Mesothelial cell of epicardium (in vitro differentiated cells): ENCODE measurements around the gene ANP32B. TPM values are rescaled to one million over a fixed set of nuclear protein-coding genes. Genes with fewer than 3 reads are reported as not detected.

ENCODE experiments used
- total RNA-seq: library from RNA; stranded (reverse); gene quantifications from 3 replicates; pipeline ENCODE4 v1.2.1, GENCODE V29; 2021

The ANP32B gene
- total RNA-seq, 1 donor from 2014 or later = 137 TPM

Other genes with a start within 250 kb of the ANP32B start
- gene FOXE1, start 130.1 kb upstream of the ANP32B start, total RNA-seq = not detected in 3 replicates
- 11.6 to 12.7 TPM (median 12.0 TPM) in 3 replicates for gene TRMO, start 60.8 kb upstream of the ANP32B start, total RNA-seq
- not detected in 3 replicates for gene HEMGN, start 45.2 kb upstream of the ANP32B start, total RNA-seq
- gene NANS, start 73.4 kb downstream of the ANP32B start, total RNA-seq = 36.7 to 39.5 TPM (median 36.9 TPM) in 3 replicates
- gene TRIM14, start 135.9 kb downstream of the ANP32B start, total RNA-seq = 10.1 to 12.2 TPM (median 11.5 TPM) in 3 replicates
- 5.9 to 6.3 TPM (median 5.9 TPM) in 3 replicates for gene CORO2A, start 209.3 kb downstream of the ANP32B start, total RNA-seq